Suppressor macrophage (primary cell): Measurements from ENCODE around the gene GOT2.
"Not testable (repeated sequence)": the region's sequence is repeated elsewhere in the genome, so short reads cannot be mapped to it uniquely, and the experiment has no call there.

ENCODE experiments used
- DNase-seq, 4 experiments: peaks; one replicate each; pipeline ENCODE4 v3.0.0-alpha.2; 2020 to 2022

GOT2 gene

DNA sequence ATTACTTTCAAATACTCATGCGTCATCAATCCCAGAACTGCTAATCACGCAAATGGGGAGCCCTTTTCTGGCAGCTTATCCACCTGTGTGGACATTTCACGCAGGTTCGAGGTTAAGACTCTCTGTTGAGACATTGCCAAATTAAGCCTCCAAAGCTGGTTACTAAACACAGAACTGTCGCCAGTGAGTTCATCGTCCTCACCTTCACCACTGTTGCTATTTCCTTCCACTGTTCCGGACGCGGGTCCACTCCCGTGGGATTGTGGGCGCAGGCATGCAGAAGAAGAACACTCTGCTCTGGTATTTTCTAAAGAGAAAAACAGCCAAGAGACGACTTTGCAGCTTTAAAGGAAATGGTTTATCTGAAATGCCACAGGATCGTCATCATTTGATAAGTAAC is 16.1 kb downstream of the GOT2 start:
- DNase-seq, result no peak

DNA sequence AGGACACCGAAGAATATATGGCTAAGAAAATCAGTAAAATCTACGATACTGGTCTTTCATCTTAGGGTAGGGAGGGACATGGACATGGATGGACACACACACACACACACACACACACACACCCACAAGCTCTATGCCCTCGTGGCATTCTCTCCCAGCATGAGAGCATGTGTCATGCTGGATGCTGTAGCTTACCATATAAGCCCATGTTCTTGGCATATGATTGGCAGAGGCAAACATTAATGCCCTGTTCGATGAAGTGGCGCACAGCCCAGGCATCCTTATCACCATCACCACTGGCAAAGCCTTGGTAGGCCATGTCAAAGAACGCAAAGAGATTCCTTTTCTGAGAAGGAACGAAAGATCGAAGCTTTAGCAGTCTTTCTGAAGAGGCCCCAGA is 17.6 kb downstream of the GOT2 start:
- no peak for DNase-seq

DNA sequence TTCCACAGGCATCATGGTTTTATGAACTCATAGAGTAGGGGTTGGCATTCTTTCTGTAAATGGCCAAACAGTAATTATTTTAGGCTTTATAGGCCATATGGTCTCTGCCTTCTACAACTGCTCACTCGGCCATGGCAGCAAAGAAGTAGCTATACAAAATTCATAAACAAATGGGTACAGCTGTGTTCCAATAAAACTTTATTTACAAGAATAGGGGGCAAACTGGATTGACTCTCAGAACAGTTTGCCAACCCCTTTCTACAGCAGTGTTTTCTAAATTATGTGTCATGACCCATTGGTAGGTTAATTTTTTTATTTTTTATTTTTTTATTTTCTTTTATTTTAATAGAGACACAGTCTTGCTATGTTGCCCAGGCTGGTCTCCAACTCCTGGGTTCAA is 20.4 kb downstream of the GOT2 start:
- no peak for DNase-seq

DNA sequence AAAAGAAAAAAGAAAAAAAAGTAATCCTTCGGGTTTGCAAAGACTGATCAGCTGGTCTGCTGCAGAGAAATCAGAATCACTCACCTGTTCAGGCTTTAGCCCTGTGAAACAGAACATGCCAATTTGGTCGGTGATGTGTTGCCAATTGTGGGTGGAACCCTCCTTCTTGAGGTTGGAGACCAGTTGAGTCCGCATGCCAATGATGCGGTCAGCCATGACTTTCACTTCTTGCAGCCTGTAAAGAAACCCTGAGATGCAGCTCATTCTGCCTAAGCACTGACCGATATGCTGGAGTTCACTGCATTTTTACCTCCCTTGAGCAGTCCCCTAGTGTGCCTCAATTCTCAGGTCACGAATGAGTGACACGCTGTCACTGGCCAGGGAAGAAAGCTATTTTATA is 24.8 kb downstream of the GOT2 start:
- DNase-seq, result no peak

DNA sequence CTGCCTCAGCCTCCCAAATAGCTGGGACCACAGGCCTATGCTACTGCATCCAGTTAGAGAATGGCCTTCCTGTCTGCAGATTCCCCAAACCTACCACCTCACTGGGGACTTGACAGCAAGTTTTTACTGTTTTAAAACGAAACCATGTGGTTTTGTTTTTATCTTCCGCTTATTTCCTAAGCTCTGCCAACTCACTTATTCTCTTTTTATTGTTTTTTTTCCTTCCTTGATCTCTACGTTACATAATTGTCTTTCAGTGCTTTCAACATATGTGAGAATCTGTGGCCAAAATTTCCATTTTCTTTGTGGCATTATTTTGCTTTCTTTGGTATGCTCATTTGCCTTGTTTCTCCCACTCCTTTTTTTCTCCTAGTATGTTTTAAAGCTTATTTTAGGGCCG is 35.0 kb downstream of the GOT2 start:
- DNase-seq, result peak; percentile 13 to 67 (median 52)

DNA sequence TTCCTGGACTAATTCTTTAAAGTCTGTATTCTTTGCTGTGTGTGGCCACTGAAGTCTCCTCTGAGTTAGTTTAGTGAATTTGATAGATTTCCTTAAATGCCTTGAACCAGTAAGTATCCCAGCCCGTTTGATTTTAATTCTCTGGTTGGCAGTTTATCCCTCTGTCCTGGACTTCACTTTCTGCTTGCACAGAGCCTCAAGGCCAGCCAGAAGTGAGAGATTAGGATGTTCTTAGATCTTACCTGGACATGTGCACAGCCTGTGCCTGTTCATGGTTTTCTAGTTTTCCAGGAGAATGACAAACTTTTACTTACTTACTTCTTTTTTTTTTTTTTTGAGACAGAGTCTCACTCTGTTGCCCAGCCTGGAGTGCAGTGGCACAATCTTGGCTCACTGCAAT is 38.7 kb downstream of the GOT2 start:
- DNase-seq, result no peak

DNA sequence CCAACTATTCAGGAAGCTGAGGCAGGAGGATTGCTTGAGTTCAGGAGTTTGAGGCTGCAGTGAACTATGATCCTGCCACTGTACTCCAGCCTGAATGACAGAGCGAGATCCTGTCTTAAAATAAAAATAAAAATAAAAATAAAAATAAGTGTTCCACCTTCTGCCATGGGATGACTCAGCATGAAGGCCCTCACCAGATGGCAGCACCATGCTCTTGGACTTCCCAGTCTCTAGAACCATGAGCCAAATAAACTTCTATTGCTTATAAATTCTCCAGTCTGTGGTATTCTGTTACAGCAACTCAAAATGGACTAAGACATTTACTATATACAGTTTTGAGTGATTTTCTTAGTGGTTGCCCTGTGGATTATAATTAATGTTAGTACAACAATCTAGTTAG is 41.7 kb downstream of the GOT2 start:
- no peak for DNase-seq

DNA sequence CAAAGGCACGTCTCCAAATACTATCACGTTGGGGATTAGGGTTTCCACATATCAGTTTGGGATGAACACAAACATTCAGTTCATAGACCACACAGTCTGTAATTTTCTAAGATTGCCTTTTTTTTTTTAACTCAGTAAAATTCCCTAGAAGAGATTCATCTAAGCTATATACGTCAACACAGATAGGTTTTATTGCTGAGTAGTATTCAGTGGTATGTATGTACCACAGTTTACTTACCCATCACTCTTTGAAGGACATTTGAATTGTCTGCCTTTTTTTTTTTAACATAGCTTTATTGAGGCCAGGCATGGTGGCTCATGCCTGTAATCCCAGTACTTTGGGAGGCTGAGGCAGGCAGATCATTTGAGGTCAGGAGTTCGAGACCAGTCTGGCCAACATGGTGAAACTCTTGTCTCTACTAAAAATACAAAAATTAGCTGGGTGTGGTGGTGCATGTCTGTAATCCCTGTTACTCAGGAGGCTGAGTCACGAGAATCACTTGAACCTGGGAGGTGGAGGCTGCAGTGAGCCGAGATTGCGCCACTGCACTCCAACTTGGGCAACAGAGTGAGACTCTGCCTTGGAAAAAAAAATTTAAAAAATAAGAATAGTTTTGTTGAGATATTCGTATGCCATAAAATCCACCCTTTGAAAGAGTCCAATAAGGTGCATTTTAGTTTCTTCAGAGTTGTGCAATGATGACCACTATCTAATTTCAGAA is 47.0 kb downstream of the GOT2 start:
- DNase-seq, result not testable (repeated sequence)

DNA sequence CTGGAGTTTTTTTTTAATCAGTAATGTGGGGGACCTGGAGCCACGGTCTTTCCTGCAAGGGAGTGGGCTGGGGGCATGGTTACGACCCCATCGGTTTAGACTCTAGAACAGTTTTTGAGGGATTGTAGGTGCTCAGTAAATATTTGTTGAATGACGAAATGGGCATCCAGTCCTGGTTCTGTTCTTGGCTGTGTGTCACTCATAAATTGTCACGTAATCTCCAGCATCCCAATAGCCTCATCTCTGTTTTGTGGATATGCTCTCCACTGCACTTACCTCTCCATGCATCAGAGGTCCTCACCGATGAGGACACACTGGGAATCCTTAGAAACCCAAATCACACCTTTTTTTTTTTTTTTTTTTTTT is 49.0 kb downstream of the GOT2 start:
- DNase-seq, result no peak

DNA sequence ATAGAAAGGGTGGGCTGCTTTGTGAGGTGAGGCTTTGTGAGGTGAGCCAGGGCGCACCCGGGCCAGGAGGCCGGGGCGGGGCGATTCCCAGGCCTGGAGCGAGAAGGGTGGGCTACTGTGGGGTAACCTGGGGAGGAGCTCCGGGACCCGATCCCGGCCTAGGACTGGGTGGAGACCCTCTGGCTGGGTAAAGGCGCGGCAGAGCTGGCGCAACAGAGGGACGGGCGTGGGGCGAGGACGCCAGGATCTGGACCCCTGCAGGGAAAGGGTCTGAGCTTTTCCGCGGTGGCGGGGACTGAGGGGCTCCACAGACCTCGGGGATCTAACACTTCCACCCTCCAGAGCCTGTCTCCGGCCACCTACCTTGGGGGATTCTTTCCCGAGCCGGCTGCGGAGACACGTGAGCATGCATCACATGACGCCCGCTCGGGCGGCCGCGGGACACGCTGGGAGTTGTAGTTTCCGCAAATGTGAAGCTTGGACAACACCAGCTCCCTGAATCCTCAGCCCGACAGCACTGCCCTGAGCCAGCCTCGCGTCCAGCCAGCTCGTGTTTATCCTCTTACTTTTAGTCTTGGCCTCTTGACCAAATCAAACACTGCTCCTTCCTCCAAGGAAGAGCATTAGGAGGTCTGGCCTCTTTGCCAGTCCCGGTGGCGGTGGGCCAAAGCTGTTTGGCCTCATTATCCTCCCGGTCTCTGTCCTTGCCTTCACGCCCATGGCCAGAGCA is 49.6 kb downstream of the GOT2 start, which contains the start of gene SLC38A7:
SLC38A7 (minus strand) TSS at position 417 of the 730 bp plus-strand sequence. CDS start 4,644 bp downstream, outside the sequence.
- DNase-seq, result peak; percentile 89 to 95 (median 92)

DNA sequence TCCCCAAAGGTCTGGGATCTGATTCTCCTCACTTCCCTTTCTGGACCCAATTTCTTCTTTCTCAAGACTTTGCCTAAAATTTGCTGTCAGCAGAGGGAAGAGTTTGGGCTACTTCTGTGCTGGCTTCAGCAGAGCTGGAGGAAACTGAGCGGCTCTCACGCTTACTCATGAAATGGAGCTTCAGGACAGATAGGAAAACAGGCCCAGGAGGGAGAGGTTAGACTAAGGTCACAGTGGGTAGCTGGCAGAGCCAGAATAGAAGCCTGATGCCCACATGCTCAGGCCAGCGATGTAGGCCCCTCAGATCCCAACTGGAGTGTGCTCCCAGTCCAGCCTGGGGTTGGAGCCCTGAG is 50.1 kb downstream of the GOT2 start:
- DNase-seq, result peak; percentile 80 to 90 (median 85)

DNA sequence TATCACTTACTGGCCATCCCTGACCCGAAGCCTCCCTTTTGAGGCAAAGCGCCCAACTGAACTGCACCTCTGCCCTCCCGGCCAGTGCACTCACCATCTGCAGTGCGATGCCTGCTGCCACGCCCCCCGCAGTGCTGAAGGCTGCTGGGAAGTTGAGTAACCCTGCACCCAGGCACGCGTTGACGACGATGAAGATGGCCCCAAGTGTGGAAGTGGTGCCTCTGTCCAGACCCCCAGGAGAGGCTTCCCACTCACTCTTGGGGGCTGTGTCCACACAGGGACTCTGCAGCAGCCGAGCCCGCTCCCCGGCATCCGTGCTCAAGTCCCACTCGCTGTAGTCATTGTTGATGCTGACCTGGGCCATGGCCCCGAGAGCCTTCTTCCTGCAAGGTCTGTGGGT is 54.4 kb downstream of the GOT2 start:
- DNase-seq, result no peak

DNA sequence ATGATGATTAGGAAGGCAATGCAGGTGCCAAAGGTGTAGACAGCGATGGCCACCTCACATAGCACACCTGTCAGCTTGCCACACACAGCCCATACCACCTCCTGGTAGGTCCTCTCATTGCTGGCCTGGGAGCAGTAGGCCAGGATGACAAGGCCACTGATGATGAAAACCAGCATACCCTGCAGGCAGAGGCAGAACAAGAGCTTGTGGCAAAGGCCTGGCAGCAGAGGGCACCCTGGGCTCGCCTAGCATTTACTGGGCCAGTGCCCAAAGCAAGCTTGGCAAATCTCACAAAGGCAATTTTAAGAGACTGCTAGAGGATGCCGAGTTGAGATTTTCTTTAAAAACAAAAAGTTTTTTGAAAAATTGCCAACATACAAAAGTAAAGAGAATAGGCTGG is 55.4 kb downstream of the GOT2 start:
- DNase-seq, result peak in 3 of 4 experiments; percentile 23 to 42 (median 24)

DNA sequence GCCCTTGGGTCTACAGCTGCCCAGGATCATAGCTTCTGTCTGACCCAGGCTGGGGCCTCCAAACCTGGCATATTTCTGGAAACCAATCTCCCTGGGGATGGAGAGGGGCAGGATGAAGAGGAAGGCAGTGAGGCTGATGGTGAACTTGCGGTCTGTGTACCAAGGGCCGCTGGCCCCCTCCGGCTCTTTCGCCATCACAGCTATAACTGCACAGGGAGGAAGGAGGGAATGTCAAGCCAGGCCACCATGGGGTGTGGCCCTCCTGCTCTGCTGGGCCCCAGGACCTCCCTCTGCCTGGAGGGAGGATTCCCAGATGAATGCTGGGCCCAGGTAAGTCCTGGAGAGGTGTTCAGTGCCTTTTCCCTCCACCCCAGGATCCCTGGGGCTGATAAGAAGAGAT is 55.8 kb downstream of the GOT2 start:
- no peak for DNase-seq

DNA sequence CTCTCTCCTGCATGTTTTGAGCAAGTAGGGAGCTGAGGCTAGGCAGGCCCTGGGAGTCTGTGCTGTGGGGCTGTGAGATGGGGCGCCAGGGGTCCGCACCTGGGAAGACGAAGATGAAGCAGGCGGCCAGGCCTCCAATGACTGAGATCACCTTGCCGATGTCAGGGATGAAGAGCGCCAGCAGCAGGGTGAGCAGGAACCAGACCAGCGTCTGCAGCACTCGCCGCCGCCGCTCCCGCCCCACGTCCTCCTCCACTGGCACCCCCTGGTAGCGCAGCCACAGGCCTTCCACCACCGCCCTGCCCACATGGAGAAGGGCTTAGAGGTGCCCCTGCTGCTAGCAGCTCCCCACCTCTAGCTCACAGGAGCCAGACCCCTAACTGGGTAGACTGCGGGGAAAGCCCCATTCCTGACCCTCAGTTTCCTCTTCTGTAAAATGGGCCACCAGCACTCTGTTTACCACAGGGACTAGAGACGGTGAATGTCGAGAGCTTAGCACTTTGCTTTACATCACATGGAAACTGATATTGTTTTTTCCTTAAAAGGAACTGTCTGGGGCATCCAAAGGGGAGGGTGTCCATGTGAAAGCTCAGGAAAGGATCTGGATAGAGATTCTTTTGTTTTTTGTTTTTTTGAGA is 63.1 kb downstream of the GOT2 start:
- DNase-seq, result no peak

DNA sequence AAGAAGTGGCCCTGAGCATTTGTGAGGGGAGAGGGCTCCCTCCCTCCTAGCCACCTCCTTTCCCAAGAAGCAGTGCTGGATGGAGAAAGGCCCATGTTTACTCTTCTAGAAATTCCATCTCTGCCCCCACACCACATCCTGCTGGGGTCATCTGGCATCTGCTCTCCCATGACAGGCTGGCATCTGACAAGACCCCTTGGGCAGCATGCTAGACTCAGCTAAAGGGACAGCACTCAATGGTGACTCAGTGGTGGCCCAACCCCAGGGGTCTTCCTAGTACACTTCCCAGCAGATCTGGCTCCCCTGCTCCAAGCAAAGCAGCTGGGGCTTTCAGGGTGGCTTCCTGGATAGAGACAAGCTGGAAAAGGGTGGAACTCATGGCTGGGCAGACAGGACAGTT is 63.9 kb downstream of the GOT2 start:
- DNase-seq, result no peak

DNA sequence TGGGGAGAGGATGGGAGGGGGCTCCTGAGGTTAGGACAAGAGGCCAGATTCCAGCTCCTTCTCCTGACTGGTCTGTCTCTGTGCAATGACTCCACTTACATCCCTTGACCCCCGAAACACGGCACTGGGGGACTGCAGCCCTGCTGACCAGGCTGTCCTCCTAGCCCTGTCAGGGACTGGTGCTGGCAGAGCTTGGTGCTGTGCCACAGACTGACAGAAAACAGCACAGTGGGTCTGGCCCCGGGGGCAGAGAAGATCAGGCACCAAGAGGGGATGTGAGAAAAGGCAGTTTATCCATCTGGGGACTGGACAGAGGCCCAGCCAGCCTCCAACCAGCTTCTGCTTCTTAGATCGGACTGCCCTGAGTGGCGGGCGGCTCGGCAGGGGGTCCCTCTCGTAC is 68.9 kb downstream of the GOT2 start:
- DNase-seq, result no peak

DNA sequence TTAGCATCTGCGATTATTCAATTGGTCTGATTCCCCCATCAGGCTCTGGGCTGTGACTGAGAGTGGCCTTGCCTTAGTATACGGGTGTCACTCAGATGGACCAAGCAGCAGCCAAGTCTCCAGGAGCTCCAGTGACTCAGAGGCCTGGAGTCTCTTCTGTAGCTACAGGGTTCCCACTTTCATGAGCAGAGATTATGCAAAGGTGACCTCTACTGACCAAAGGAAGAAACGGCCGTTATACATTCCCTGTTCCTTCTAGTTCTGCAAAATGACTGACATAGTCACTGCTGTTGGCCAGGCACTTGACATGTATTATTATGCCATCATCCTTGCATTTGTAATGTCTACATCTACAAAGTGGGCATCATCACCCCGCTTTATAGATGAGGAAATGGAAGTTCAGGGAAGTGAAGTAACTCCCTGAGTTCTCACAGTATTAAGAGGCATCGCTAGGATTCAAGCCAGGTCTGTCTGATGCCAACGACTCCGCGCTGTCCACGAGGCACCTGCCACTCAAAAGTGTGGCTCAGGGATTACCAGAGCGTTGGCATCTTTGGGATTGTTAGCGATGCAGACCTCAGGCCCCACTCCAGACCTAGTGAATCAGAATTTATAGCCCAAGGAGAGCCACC is 72.8 kb downstream of the GOT2 start:
- DNase-seq, result peak; percentile 81 to 94 (median 88)

DNA sequence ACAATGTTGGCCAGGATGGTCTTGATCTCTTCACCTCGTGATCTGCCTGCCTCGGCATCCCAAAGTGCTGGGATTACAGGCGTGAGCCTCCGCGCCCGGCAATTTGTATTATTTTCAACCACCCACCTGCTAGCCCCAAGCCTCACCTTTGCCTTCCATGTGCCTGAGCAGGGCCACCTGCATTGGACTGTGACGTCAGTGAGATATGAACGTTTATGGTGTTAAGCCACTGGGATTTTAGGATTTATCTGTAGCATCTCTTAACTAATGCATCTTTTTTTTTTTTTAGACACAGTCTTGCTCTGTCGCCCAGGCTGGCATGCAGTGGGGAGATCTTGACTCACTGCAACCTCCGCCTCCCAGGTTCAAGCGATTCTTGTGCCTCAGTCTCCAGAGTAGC is 74.2 kb downstream of the GOT2 start:
- not testable (repeated sequence) for DNase-seq

DNA sequence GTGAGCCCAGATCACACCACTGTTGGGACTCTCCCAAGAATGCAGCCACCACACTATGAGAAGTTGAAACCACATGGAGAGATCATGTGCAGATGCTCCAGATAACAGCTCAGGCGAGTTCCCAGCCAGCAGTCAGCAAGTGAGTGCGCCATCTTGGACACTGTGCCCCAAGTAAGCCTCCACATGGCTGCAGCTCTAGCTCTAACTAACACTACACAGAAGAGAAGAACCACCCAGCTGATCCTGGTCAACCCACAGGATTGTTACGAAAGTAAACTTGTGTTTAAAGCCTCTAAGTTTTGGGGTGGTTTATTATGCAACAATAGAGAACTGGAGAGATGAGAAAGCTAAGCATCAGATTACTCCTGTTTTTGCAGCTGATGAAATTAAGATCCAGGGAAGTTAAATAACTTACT is 75.3 kb downstream of the GOT2 start:
- peak in 3 of 4 experiments; percentile 46 to 51 (median 47) for DNase-seq
